ENCODE results near the gene RBM10. TPM values are rescaled to one million over a fixed set of nuclear protein-coding genes. Genes with fewer than 3 reads are reported as not detected.

RBM10 gene
- total RNA-seq, 2 donors from 2014 or later: 24.1 to 25.2 TPM

DNA sequence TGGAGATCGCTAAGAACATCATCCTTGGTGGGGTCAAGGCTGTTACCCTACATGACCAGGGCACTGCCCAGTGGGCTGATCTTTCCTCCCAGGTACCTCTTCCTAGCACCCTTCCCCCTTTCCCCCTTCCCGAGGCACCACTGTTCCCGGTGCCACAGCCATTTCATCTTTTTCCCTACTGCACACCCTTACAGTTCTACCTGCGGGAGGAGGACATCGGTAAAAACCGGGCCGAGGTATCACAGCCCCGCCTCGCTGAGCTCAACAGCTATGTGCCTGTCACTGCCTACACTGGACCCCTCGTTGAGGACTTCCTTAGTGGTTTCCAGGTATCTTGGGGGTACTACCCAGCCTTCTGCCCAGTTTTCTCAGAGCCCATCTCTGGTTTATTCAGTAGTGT is 54.3 kb downstream of the RBM10 start:
- H3K27ac ChIP-seq: no peak overlapping the region
- H3K9me3 ChIP-seq: no peaks in the 10 kb centered on the region
- no peak for ATAC-seq (ENCODE audit: insufficient number of reproducible peaks, low FRiP score, low read depth)
- TF ChIP-seq, protein P1, sequence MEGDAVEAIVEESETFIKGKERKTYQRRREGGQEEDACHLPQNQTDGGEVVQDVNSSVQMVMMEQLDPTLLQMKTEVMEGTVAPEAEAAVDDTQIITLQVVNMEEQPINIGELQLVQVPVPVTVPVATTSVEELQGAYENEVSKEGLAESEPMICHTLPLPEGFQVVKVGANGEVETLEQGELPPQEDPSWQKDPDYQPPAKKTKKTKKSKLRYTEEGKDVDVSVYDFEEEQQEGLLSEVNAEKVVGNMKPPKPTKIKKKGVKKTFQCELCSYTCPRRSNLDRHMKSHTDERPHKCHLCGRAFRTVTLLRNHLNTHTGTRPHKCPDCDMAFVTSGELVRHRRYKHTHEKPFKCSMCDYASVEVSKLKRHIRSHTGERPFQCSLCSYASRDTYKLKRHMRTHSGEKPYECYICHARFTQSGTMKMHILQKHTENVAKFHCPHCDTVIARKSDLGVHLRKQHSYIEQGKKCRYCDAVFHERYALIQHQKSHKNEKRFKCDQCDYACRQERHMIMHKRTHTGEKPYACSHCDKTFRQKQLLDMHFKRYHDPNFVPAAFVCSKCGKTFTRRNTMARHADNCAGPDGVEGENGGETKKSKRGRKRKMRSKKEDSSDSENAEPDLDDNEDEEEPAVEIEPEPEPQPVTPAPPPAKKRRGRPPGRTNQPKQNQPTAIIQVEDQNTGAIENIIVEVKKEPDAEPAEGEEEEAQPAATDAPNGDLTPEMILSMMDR (IDR thresholded peaks at IDR 0.05): no peak
- H3K36me3 ChIP-seq: peaks cover 43% of the 10 kb centered on the region
- H3K4me1 ChIP-seq (ENCODE audit: control insufficient read depth in 1 of 2, low read depth in 2 of 2): peaks cover 18 to 36% of the 10 kb centered on the region in 2 donors
- no peak overlapping the region for H3K4me3 ChIP-seq
- no peak for DNase-seq (ENCODE audit: low spot score)
- no peaks in the 10 kb centered on the region for H3K27me3 ChIP-seq (replicated peaks; ENCODE audit: insufficient read depth)

DNA sequence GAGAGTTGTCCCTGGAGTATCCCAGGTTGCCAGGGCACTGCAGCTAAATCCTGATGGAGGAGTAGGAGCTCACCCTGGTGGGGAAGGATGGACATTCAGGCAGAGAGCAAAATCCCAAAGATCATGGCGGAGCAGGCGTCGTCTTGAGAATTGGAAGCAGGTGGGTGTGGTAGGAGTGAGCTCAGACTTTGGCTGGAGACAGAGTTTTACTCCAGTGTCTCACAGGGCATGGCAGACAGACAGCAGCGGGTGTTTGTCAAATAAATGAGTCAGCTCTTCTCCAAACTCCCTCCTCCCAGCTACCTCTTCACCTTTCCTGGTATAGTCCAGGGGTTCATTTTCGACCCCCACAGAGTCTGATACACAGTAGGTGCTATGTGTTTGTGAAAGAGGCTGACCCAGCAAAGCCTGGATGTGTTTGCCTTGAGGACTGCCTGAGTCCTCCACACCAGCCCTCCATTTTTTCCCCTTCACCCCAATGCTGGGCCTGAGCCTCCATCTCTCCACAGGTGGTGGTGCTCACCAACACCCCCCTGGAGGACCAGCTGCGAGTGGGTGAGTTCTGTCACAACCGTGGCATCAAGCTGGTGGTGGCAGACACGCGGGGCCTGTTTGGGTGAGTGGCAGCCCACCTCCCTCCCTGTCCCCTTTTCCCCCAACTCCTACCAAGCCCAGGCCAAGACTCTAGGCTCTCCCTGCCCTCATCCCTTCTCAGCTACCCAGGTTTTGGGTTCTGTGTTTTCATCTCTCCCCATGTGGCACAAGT is 55.5 kb downstream of the RBM10 start:
- TF ChIP-seq, protein P1 (IDR thresholded peaks at IDR 0.05): no peak
- ATAC-seq (ENCODE audit: insufficient number of reproducible peaks, low FRiP score, low read depth) (no peak), DNase-seq (ENCODE audit: low spot score) (no peak)
- Histone ChIP-seq H3K4me3 (no peak overlapping the region), H3K36me3 (peaks cover 43% of the 10 kb centered on the region), H3K27me3 (replicated peaks; ENCODE audit: insufficient read depth) (no peaks in the 10 kb centered on the region), H3K9me3 (no peaks in the 10 kb centered on the region), H3K27ac (no peak overlapping the region), H3K4me1 (ENCODE audit: control insufficient read depth in 1 of 2, low read depth in 2 of 2) (peaks cover 9 to 28% of the 10 kb centered on the region in 2 donors)

DNA sequence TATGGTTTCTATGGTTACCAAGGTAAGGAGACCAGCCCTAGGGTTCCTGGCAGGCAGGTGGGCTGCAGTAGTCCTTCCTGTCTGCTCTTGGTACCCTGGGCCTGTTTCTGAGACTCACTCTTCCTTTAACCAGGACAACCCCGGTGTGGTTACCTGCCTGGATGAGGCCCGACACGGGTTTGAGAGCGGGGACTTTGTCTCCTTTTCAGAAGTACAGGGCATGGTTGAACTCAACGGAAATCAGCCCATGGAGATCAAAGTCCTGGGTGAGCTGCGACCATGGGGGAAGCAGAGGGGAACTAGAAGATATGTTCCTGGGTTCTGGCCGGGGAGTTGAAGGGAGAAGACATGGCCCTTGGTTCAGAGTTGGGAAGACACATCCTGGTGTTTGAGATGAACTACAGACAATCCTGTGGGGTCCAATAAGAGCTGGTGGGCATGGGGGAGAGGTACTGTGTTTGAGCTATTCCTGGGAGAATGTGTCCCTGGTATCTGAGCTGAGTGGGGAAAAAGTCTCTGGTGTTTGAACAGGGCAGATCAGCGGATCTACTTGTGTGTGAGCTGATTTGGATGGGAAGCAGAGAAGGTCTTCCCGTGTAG is 56.4 kb downstream of the RBM10 start:
- Histone ChIP-seq H3K4me1 (ENCODE audit: control insufficient read depth in 1 of 2, low read depth in 2 of 2) (peaks cover 2 to 19% of the 10 kb centered on the region in 2 donors), H3K27ac (no peak overlapping the region), H3K9me3 (no peaks in the 10 kb centered on the region), H3K27me3 (replicated peaks; ENCODE audit: insufficient read depth) (no peaks in the 10 kb centered on the region), H3K4me3 (no peak overlapping the region), H3K36me3 (peaks cover 46% of the 10 kb centered on the region)
- ATAC-seq (ENCODE audit: insufficient number of reproducible peaks, low FRiP score, low read depth): no peak
- TF ChIP-seq, protein P1 (IDR thresholded peaks at IDR 0.05): no peak
- DNase-seq (ENCODE audit: low spot score): no peak

DNA sequence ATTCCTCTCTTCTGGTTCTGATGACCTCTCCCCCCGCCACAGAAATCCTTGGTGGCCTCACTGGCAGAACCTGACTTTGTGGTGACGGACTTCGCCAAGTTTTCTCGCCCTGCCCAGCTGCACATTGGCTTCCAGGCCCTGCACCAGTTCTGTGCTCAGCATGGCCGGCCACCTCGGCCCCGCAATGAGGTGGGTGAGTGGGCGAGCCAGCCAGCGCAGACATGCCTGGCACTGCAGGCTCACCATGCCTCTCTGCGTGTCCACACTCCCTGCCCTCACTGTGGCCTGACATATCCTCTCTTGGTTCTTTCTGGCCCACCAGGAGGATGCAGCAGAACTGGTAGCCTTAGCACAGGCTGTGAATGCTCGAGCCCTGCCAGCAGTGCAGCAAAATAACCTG is 57.3 kb downstream of the RBM10 start:
- H3K27ac ChIP-seq: no peak overlapping the region
- TF ChIP-seq, protein P1 (IDR thresholded peaks at IDR 0.05): no peak
- peaks cover 50% of the 10 kb centered on the region for H3K36me3 ChIP-seq
- ATAC-seq (ENCODE audit: insufficient number of reproducible peaks, low FRiP score, low read depth) (no peak), DNase-seq (ENCODE audit: low spot score) (no peak)
- peaks cover 0 to 11% of the 10 kb centered on the region in 2 donors for H3K4me1 ChIP-seq (ENCODE audit: control insufficient read depth in 1 of 2, low read depth in 2 of 2)
- H3K9me3 ChIP-seq: no peaks in the 10 kb centered on the region
- no peak overlapping the region for H3K4me3 ChIP-seq
- H3K27me3 ChIP-seq (replicated peaks; ENCODE audit: insufficient read depth): no peaks in the 10 kb centered on the region

DNA sequence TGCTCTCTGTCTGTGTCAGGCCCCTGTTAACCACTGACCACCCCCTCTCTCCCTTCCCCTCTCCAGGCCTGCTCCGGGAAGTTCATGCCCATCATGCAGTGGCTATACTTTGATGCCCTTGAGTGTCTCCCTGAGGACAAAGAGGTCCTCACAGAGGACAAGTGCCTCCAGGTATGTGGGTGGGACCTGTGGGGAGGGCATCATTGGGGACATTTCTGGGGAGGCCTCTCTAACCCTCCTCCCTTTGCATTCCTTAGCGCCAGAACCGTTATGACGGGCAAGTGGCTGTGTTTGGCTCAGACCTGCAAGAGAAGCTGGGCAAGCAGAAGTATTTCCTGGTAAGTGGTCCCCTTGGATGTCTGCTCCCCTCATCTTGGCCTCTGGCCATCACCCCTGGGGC is 57.9 kb downstream of the RBM10 start:
- no peak for DNase-seq (ENCODE audit: low spot score)
- Histone ChIP-seq H3K27ac (no peak overlapping the region), H3K27me3 (replicated peaks; ENCODE audit: insufficient read depth) (no peaks in the 10 kb centered on the region)

More for the DNA sequence above, 57.9 kb downstream of the RBM10 start:
- Histone ChIP-seq H3K9me3 (no peaks in the 10 kb centered on the region), H3K4me3 (no peak overlapping the region), H3K4me1 (ENCODE audit: control insufficient read depth in 1 of 2, low read depth in 2 of 2) (peaks cover 0 to 5% of the 10 kb centered on the region in 2 donors), H3K36me3 (peaks cover 53% of the 10 kb centered on the region)
- no peak for ATAC-seq (ENCODE audit: insufficient number of reproducible peaks, low FRiP score, low read depth)
- TF ChIP-seq, protein P1 (IDR thresholded peaks at IDR 0.05): no peak
